GM10266 (cell line): ENCODE results near the gene VCL.

ENCODE experiments used
- DNase-seq: peaks from one replicate; pipeline ENCODE4 v3.0.0; 2012; ENCODE audit errors: extremely low spot score
- TF ChIP-seq, protein P1 (sequence below): IDR thresholded peaks from 2 replicates; pipeline ENCODE4 v1.5.1; 2012; ENCODE audit warnings: mild to moderate bottlenecking, low read depth; ENCODE audit not compliant: control insufficient read depth, insufficient read depth; ENCODE audit errors: missing control alignments

VCL gene

DNA sequence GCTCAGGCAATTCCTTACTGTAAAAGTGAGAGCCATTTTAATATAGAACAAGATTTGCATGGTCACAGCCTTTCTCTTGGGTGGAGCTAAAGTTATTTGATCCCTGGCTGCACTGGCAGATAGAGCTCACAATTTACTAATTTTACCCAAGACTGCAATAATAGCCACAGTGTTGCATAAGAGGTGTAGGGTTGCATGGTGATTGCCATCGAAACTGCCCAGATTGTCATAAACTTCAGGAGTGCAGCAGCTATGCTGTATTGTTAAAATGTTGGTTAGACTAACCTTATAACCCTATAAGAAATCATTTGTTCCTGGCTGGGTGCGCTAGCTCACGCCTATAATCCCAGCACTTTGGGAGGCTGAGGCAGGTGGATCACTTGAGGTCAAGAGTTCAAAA is 50.0 kb downstream of the VCL start:
- DNase-seq = no peak
- TF ChIP-seq, protein P1, sequence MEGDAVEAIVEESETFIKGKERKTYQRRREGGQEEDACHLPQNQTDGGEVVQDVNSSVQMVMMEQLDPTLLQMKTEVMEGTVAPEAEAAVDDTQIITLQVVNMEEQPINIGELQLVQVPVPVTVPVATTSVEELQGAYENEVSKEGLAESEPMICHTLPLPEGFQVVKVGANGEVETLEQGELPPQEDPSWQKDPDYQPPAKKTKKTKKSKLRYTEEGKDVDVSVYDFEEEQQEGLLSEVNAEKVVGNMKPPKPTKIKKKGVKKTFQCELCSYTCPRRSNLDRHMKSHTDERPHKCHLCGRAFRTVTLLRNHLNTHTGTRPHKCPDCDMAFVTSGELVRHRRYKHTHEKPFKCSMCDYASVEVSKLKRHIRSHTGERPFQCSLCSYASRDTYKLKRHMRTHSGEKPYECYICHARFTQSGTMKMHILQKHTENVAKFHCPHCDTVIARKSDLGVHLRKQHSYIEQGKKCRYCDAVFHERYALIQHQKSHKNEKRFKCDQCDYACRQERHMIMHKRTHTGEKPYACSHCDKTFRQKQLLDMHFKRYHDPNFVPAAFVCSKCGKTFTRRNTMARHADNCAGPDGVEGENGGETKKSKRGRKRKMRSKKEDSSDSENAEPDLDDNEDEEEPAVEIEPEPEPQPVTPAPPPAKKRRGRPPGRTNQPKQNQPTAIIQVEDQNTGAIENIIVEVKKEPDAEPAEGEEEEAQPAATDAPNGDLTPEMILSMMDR = no peak

DNA sequence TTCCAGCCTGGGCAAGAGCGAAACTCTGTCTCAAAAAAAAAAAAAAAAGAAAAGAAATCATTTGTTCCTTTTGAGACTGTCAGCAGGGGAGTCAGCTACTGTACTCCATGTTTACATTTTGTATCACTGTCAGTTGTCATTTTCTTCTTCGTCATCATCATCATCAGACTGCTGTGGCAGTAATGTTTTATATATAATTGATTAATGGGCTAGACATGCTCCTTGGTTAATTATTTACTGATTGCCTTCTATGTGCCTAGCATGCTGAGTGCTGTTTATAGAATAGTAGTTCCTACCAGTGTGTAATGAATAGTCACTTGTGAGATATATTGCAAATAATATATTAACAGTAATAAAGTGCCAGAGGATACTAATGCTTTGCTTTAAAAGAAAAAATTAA is 50.5 kb downstream of the VCL start:
- DNase-seq = no peak

DNA sequence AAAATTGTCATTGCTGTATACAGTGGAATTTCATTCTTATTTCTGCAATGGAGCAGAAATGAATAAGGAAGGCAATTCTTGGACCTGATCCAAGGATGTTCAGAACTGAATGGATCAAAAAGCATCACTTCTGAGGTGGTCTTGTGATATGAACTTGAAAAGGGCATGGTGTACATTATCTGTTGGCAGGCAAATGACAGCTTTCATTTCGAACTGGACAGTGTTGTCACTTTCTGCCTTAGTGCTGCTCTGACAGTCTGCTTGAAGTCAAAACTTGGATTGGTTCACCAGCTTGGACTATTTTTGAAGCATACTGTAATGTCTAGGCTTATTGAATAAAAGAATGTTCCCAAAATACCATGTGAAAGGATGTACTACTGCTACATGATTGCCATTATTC is 52.0 kb downstream of the VCL start:
- DNase-seq = no peak
- TF ChIP-seq, protein P1 = no peak

More for the DNA sequence above, 50.5 kb downstream of the VCL start:
- TF ChIP-seq, protein P1 = no peak

DNA sequence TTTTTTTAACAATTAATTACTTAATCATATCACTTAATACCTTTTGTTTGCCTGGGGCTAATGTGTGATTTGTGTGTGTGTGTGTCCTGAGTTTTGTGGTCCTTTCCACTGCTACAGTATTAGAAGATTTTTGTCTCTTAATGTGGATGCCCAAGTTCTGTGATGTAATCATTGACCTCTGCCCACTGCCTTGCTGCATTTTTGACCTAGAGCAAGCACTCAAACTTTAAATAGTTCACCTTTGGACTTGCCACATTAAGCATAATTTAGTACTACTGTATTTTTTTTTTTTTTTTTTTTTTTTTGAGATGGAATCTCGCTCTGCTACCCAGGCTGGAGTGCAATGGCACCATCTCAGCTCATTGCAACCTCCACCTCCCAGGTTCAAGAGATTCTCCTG is 52.7 kb downstream of the VCL start:
- no peak for DNase-seq
- TF ChIP-seq, protein P1 = no peak

DNA sequence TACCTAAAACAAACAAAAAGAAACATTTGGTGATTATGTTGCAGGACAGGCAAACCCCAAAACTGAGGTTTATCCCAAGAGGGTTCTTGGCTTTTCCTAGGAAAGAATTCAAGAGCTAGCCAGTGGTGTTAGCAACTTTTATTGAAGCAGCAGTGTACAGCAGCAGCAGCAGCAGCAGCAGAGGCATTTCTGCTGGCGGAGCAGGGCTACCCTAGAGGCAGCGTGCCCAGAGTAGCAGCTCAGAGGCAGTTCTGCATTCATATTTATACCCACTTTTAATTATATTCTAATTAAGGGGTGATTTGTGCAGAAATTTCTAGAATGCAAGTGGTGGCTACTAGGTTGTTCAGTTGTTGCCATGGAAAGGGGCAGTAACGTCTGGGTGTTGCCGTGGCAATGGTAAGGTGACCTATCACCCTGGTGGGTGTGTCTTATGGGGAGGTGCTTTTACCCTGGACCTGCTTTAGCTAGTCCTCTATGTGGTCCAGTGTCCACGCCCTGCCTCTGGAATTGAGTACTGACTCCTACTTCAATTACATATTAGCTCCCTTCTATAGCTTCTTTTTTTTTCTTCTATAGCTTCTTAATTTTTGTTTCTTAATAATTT is 53.9 kb downstream of the VCL start:
- no peak for DNase-seq

DNA sequence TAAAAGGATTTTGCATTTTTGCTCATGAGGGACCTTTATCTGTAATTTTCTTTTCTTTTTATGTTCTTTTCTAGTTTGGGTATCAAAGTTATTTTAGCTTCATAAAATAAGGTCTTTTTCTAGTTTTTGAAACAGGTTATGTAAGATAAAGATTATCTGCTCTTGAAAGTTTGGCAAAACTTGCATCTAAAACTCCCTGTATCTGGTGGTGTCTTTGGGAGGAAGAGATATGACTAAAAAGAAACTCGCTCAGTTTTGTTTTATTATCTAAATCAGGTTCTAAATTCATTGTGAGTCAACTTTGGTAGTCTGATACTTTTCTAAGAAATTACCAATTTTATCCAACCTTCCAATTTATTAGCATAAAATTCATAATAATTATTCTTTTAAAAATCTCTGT is 55.1 kb downstream of the VCL start:
- no peak for DNase-seq
- TF ChIP-seq, protein P1 = no peak

More for the DNA sequence above, 53.9 kb downstream of the VCL start:
- TF ChIP-seq, protein P1 = no peak

DNA sequence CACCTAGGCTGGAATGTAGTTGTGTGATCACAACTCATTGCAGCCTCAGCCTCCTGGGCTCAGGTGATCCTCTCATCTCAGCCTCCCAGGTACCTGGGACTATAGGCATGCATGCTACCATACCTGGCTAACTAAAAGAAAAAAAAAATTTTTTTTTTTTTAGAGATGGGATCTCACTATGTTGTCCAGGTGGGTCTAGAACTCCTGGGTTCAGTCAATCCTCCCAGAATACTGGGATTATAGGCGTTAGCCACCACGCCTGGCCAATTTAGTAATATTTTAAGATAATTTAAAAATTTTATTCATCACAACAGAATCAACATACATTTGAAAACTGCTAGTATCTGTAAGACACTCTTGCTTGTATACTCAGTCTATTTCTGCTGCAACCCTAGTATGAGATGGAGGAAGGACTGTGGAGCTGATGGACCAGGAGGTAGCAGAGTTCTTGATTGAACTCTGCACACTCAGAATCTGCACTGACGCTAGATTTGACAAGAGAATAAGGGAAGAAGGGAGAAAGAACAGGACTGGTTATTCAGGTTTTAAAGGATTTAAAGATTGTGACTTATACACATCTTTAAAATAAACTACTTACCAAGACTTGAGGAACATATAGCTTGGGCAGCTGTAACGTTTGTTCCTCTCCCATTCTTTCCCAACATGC is 57.6 kb downstream of the VCL start:
- TF ChIP-seq, protein P1 = no peak

More for the DNA sequence above, 57.6 kb downstream of the VCL start:
- no peak for DNase-seq
